Keratinocyte (primary cell): ENCODE results near the gene KDM3B. TPM values are rescaled to one million over a fixed set of nuclear protein-coding genes. Genes with fewer than 3 reads are reported as not detected.

ENCODE experiments used
- DNase-seq: peaks from one replicate; pipeline ENCODE4 v3.0.0-alpha.2; 2011; ENCODE audit warnings: low read depth, missing footprints, low spot score
- FAIRE-seq: peaks from 2 replicates; lab custom pipeline; 2011; peaks lifted over from hg19 to GRCh38; lab: Jason Lieb, UNC
- H2AFZ ChIP-seq: 2 replicates; pipeline ENCODE4 v1.6.0; 2012; ENCODE audit warnings: low read length, control low read depth, inconsistent platforms; ENCODE audit not compliant: control insufficient read depth
- H3K27ac ChIP-seq: 2 replicates; pipeline ENCODE4 v1.5.1; 2011; ENCODE audit warnings: low read length; ENCODE audit not compliant: control insufficient read depth, insufficient read depth
- H3K27me3 ChIP-seq: 3 replicates; pipeline ENCODE4 v1.6.0; 2011; ENCODE audit warnings: low read length; ENCODE audit not compliant: control insufficient read depth, insufficient read depth; ENCODE audit errors: extremely low read depth
- H3K36me3 ChIP-seq, 2 experiments: 2 replicates in 1 of 2; 3 replicates in 1 of 2; pipeline ENCODE4 v1.5.1; 2011; ENCODE audit warnings: low read length in 2 of 2, mild to moderate bottlenecking in 1 of 2; ENCODE audit not compliant: control insufficient read depth in 2 of 2, insufficient read depth in 2 of 2; ENCODE audit errors: extremely low read depth in 1 of 2
- H3K4me1 ChIP-seq: 3 replicates; pipeline ENCODE4 v1.5.1; 2011; ENCODE audit warnings: low read length; ENCODE audit not compliant: control insufficient read depth, insufficient read depth; ENCODE audit errors: extremely low read depth
- H3K4me2 ChIP-seq: 3 replicates; pipeline ENCODE4 v1.6.0; 2011; ENCODE audit warnings: low read depth, low read length; ENCODE audit not compliant: control insufficient read depth, insufficient read depth; ENCODE audit errors: extremely low read depth
- H3K4me3 ChIP-seq, 3 experiments: fragments of 200-600 bp in 1 of 3; sonication (generic) in 1 of 3; 2 replicates in 2 of 3; 3 replicates in 1 of 3; pipeline ENCODE4 v1.5.1; 2011 to 2016; ENCODE audit warnings: low read length in 3 of 3, mild to moderate bottlenecking in 3 of 3, control low read depth in 2 of 3, inconsistent platforms in 1 of 3, low read depth in 1 of 3, mixed read lengths in 1 of 3, mixed run types in 1 of 3, moderate library complexity in 1 of 3; ENCODE audit not compliant: control insufficient read depth in 2 of 3, insufficient read depth in 2 of 3; ENCODE audit errors: extremely low read depth in 1 of 3
- H3K79me2 ChIP-seq: 2 replicates; pipeline ENCODE4 v1.6.0; 2012; ENCODE audit warnings: low read length; ENCODE audit not compliant: control insufficient read depth, insufficient read depth
- H3K9ac ChIP-seq: 3 replicates; pipeline ENCODE4 v1.6.0; 2011; ENCODE audit warnings: low read length; ENCODE audit not compliant: control insufficient read depth, insufficient read depth; ENCODE audit errors: extremely low read depth
- H3K9me1 ChIP-seq: 3 replicates; pipeline ENCODE4 v1.6.0; 2011; ENCODE audit warnings: low read length; ENCODE audit not compliant: control insufficient read depth, insufficient read depth; ENCODE audit errors: extremely low read depth
- H3K9me3 ChIP-seq: 2 replicates; pipeline ENCODE4 v1.5.1; 2012; ENCODE audit warnings: low read depth, low read length; ENCODE audit not compliant: control insufficient read depth
- H4K20me1 ChIP-seq: 3 replicates; pipeline ENCODE4 v1.6.0; 2011; ENCODE audit warnings: low read length; ENCODE audit not compliant: control insufficient read depth, insufficient read depth; ENCODE audit errors: extremely low read depth
- EZH2 ChIP-seq: IDR thresholded peaks from one replicate; pipeline ENCODE4 v1.6.1; 2012; ENCODE audit warnings: inconsistent platforms, mild to moderate bottlenecking, low read length, moderate library complexity
- dilution Hi-C: fragments of 300-500 bp; cut with MboI; formaldehyde crosslinking; loops from one replicate; pipeline ENCODE4 v1.7.0; 2020; ENCODE audit warnings: low sequenced_read_pairs; ENCODE audit not compliant: extremely low pct_ligation_motif_present
- polyA minus RNA-seq, 3 experiments: library from RNA; depleted of rRNA, polyadenylated mRNA; stranded (reverse); fragments of >200 nt; gene quantifications; 1 replicate in 1 of 3; 2 replicates in 1 of 3; 3 replicates in 1 of 3; pipeline ENCODE4 v1.2.3, GENCODE V29; 2011
- polyA plus RNA-seq, 5 experiments: library from polyadenylated mRNA; depleted of rRNA in 3 of 5; stranded (reverse) in 3 of 5; stranded (forward) in 1 of 5; unstranded in 1 of 5; fragments of >200 nt; gene quantifications; 1 replicate in 1 of 5; 2 replicates in 3 of 5; 3 replicates in 1 of 5; pipeline versions ENCODE4 v1.2.1 to v1.2.3, GENCODE V29; 2011 to 2012; ENCODE audit warnings: missing spikeins in 2 of 5, low read depth in 1 of 5, low replicate concordance in 1 of 5
- TF ChIP-seq, protein P1 (sequence below), 3 experiments: IDR thresholded peaks in 1 of 3; conservative IDR thresholded peaks in 1 of 3; optimal IDR thresholded peaks in 1 of 3; 2 replicates in 2 of 3; 3 replicates in 1 of 3; pipeline versions ENCODE3 to v1.5.1; 2011; ENCODE audit warnings: low read length in 3 of 3, mild to moderate bottlenecking in 3 of 3, moderate library complexity in 2 of 3, control low read depth in 1 of 3, inconsistent platforms in 1 of 3; ENCODE audit not compliant: insufficient read depth in 2 of 3; ENCODE audit errors: extremely low read depth in 1 of 3

Gene KDM3B, protein sequence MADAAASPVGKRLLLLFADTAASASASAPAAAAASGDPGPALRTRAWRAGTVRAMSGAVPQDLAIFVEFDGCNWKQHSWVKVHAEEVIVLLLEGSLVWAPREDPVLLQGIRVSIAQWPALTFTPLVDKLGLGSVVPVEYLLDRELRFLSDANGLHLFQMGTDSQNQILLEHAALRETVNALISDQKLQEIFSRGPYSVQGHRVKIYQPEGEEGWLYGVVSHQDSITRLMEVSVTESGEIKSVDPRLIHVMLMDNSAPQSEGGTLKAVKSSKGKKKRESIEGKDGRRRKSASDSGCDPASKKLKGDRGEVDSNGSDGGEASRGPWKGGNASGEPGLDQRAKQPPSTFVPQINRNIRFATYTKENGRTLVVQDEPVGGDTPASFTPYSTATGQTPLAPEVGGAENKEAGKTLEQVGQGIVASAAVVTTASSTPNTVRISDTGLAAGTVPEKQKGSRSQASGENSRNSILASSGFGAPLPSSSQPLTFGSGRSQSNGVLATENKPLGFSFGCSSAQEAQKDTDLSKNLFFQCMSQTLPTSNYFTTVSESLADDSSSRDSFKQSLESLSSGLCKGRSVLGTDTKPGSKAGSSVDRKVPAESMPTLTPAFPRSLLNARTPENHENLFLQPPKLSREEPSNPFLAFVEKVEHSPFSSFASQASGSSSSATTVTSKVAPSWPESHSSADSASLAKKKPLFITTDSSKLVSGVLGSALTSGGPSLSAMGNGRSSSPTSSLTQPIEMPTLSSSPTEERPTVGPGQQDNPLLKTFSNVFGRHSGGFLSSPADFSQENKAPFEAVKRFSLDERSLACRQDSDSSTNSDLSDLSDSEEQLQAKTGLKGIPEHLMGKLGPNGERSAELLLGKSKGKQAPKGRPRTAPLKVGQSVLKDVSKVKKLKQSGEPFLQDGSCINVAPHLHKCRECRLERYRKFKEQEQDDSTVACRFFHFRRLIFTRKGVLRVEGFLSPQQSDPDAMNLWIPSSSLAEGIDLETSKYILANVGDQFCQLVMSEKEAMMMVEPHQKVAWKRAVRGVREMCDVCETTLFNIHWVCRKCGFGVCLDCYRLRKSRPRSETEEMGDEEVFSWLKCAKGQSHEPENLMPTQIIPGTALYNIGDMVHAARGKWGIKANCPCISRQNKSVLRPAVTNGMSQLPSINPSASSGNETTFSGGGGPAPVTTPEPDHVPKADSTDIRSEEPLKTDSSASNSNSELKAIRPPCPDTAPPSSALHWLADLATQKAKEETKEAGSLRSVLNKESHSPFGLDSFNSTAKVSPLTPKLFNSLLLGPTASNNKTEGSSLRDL (N-terminal part only)
- polyA plus RNA-seq = 17.2 to 29.1 TPM (median 28.8 TPM) in 3 replicates
- polyA plus RNA-seq (2011; ENCODE audit: low read depth) = 34.7 TPM
- polyA plus RNA-seq (2011; cell fraction: cytosol; rRNA removed) = 18.5 and 24.3 TPM in 2 replicates
- polyA plus RNA-seq (2011; cell fraction: nucleus; rRNA removed) = 53.3 and 57.2 TPM in 2 replicates
- 18.8 and 26.1 TPM in 2 replicates for polyA plus RNA-seq (2012; ENCODE audit: low replicate concordance)
- 27.7 to 55.1 TPM (median 29.9 TPM) in 3 replicates for polyA minus RNA-seq
- 29.5 TPM for polyA minus RNA-seq (2011; cell fraction: cytosol; rRNA and poly(A)+ RNA removed)
- 38.8 and 76.8 TPM in 2 replicates for polyA minus RNA-seq (2011; cell fraction: nucleus; rRNA and poly(A)+ RNA removed)

DNA sequence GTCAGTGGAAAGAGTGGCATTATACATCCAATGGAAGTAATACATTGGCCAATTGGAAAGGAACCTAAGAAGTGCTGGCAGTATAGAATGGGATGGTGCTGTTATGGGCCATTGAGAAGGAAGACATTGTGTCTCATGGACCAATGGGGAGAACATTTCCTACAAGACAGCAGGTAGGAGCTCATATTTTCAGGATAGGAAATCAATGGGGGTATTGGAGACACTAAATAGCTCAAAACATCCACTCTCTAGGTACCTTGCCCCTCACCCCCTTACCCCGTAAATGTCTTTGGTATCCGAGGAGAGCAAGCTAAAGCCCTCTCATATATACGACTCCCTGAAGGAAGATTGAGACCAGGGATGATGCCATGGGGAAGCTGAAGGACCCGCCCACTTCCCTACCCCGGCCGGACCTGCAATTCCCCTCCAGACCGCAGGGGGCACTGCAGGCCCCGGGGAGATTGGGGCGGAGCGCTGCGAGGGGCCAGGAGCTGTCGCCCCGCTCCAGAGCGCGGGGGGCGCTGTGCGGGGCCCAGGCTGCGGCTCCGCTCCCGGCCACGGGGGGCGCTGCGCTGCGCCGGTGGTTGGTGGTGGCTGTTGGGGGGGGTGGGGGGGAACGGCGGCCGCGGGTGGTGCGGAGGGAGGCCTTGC is at the start of gene KDM3B:
TSS of gene KDM3B (plus strand) at position 615 of the 651 bp plus-strand sequence. CDS start 111 bp downstream, outside the sequence.
- DNase-seq (no peak), FAIRE-seq (no peak)
- Histone ChIP-seq H3K4me2 (peak within 1 kb of the TSS; percentile 83), H3K4me1 (peaks cover 35% of the 10 kb centered on the region), H3K27ac (peak within 1 kb of the TSS; percentile 77), H3K79me2 (peaks cover 42% of the 10 kb centered on the region), H3K36me3 (peaks cover 12 to 16% of the 10 kb centered on the region in 2 experiments), H3K4me3 (peak within 1 kb of the TSS; percentile 60 to 88 (median 86)), H3K9ac (peak within 1 kb of the TSS; percentile 91), H4K20me1 (peaks cover 7% of the 10 kb centered on the region), H3K9me3 (peaks cover 4% of the 10 kb centered on the region), H3K27me3 (no peaks in the 10 kb centered on the region), H2AFZ (peak within 1 kb of the TSS; percentile 53), H3K9me1 (no peaks in the 10 kb centered on the region)
- dilution Hi-C loops = no loop called here
- TF ChIP-seq, protein P1, sequence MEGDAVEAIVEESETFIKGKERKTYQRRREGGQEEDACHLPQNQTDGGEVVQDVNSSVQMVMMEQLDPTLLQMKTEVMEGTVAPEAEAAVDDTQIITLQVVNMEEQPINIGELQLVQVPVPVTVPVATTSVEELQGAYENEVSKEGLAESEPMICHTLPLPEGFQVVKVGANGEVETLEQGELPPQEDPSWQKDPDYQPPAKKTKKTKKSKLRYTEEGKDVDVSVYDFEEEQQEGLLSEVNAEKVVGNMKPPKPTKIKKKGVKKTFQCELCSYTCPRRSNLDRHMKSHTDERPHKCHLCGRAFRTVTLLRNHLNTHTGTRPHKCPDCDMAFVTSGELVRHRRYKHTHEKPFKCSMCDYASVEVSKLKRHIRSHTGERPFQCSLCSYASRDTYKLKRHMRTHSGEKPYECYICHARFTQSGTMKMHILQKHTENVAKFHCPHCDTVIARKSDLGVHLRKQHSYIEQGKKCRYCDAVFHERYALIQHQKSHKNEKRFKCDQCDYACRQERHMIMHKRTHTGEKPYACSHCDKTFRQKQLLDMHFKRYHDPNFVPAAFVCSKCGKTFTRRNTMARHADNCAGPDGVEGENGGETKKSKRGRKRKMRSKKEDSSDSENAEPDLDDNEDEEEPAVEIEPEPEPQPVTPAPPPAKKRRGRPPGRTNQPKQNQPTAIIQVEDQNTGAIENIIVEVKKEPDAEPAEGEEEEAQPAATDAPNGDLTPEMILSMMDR (optimal IDR thresholded peaks at IDR 0.05 in 1 of 3, IDR thresholded peaks at IDR 0.05 in 1 of 3, conservative IDR thresholded peaks at IDR 0.05 in 1 of 3; ENCODE audit: extremely low read depth in 1 of 3, insufficient read depth in 2 of 3, low read length in 3 of 3) = peak; percentile 96 to 99 (median 97)
- no peak for TF ChIP-seq EZH2
